Adrenal gland (tissue), 5 donors: ENCODE measurements around the gene USP8.

Experiments used
- POLR2A ChIP-seq, 2 donors: fragments of 450-650 bp; IDR thresholded peaks; one replicate each; pipeline ENCODE4 v1.6.1; 2017; ENCODE audit warnings: antibody characterized with exemption in 2 of 2, mild to moderate bottlenecking in 2 of 2, moderate library complexity in 1 of 2
- TF ChIP-seq, protein P1 (sequence below), 6 experiments: fragments of 450-650 bp in 4 of 6; fragments of 200-600 bp in 2 of 6; sonication (generic) in 1 of 6; IDR thresholded peaks; 1 replicate in 5 of 6; 2 replicates in 1 of 6; pipeline versions ENCODE4 v1.5.1 to v1.8.0; 2016 to 2021; ENCODE audit warnings: antibody characterized with exemption in 6 of 6, mild to moderate bottlenecking in 2 of 6, moderate library complexity in 1 of 6
- donor health status: DM: no; HTN: no; CAD: no.

DNA sequence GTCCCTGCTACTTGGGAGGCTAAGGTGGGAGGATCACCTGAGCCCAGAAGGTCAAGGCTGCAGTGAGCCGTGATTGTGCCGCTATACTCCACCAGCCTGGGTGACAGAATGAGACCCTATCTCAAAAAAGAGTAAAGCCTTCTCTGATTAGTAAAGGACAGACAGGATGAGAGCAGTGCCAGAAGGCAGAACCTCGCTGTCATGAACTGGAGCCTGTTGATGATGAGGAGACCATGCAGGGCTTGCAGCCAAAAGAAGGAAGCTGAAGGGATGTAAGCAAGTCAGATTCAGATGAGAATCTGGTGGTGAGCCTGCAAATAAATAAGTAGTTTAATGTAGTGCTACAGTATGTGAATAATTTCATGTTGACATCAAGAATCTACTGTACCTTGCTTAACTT, 69.4 kb downstream of the USP8 start:
- TF ChIP-seq, protein P1, sequence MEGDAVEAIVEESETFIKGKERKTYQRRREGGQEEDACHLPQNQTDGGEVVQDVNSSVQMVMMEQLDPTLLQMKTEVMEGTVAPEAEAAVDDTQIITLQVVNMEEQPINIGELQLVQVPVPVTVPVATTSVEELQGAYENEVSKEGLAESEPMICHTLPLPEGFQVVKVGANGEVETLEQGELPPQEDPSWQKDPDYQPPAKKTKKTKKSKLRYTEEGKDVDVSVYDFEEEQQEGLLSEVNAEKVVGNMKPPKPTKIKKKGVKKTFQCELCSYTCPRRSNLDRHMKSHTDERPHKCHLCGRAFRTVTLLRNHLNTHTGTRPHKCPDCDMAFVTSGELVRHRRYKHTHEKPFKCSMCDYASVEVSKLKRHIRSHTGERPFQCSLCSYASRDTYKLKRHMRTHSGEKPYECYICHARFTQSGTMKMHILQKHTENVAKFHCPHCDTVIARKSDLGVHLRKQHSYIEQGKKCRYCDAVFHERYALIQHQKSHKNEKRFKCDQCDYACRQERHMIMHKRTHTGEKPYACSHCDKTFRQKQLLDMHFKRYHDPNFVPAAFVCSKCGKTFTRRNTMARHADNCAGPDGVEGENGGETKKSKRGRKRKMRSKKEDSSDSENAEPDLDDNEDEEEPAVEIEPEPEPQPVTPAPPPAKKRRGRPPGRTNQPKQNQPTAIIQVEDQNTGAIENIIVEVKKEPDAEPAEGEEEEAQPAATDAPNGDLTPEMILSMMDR (IDR thresholded peaks at IDR 0.05), result no peak
- TF ChIP-seq POLR2A (IDR thresholded peaks at IDR 0.05), result no peak
